OCI-LY3 (cell line): ENCODE data around the gene SCAF1.

ENCODE experiments used
- EZH2phosphoT487 ChIP-seq: fragments of 200-600 bp; shearing (Covaris generic); IDR thresholded peaks from 2 replicates; pipeline ENCODE4 v1.6.1; 2018; ENCODE audit warnings: antibody characterized with exemption, mixed run types, low read depth
- TF ChIP-seq, protein P1 (sequence below): fragments of 200-600, 300-600 bp; sonication (generic); IDR thresholded peaks from 2 replicates; pipeline ENCODE4 v1.5.1; 2014; ENCODE audit warnings: antibody characterized with exemption, low read length, low read depth

DNA sequence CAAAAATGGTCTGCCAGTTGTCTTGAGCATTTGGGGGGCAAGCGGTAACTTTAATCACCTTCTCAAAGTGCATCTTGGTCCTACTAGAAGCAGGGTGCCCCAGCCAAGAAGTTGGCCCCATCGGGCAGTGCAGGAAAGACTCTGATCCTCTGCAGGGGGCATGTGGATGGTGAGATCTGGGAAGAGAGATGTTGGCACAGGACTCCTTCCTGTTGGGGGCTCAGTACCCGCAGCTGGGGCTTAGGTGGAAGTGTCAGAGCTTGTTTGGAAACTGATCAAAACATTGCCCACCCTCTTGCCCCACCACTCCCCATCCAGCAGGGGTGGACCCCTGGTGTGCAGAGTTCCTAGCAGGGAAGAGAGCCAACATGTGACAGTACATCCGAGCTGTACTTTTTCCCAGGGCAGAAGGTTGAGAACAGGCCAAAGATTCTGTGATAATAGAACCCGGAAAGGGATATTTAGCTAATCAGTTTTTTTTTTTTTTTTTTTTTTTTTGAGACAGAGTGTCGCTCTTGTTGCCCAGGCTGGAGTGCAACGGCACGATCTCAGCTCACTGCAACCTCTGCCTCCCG is 10.9 kb upstream of the SCAF1 start:
- TF ChIP-seq, protein P1, sequence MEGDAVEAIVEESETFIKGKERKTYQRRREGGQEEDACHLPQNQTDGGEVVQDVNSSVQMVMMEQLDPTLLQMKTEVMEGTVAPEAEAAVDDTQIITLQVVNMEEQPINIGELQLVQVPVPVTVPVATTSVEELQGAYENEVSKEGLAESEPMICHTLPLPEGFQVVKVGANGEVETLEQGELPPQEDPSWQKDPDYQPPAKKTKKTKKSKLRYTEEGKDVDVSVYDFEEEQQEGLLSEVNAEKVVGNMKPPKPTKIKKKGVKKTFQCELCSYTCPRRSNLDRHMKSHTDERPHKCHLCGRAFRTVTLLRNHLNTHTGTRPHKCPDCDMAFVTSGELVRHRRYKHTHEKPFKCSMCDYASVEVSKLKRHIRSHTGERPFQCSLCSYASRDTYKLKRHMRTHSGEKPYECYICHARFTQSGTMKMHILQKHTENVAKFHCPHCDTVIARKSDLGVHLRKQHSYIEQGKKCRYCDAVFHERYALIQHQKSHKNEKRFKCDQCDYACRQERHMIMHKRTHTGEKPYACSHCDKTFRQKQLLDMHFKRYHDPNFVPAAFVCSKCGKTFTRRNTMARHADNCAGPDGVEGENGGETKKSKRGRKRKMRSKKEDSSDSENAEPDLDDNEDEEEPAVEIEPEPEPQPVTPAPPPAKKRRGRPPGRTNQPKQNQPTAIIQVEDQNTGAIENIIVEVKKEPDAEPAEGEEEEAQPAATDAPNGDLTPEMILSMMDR: no peak
- TF ChIP-seq EZH2phosphoT487: no peak
